Keratinocyte (primary cell): ENCODE results near the gene ZNF423. TPM values are rescaled to one million over a fixed set of nuclear protein-coding genes. Genes with fewer than 3 reads are reported as not detected.

Experiments used
- DNase-seq: peaks from one replicate; pipeline ENCODE4 v3.0.0-alpha.2; 2011; ENCODE audit warnings: low read depth, missing footprints, low spot score
- FAIRE-seq: peaks from 2 replicates; lab custom pipeline; 2011; peaks lifted over from hg19 to GRCh38; lab: Jason Lieb, UNC
- H2AFZ ChIP-seq: 2 replicates; pipeline ENCODE4 v1.6.0; 2012; ENCODE audit warnings: low read length, control low read depth, inconsistent platforms; ENCODE audit not compliant: control insufficient read depth
- H3K27ac ChIP-seq: 2 replicates; pipeline ENCODE4 v1.5.1; 2011; ENCODE audit warnings: low read length; ENCODE audit not compliant: control insufficient read depth, insufficient read depth
- H3K27me3 ChIP-seq: 3 replicates; pipeline ENCODE4 v1.6.0; 2011; ENCODE audit warnings: low read length; ENCODE audit not compliant: control insufficient read depth, insufficient read depth; ENCODE audit errors: extremely low read depth
- H3K36me3 ChIP-seq, 2 experiments: 2 replicates in 1 of 2; 3 replicates in 1 of 2; pipeline ENCODE4 v1.5.1; 2011; ENCODE audit warnings: low read length in 2 of 2, mild to moderate bottlenecking in 1 of 2; ENCODE audit not compliant: control insufficient read depth in 2 of 2, insufficient read depth in 2 of 2; ENCODE audit errors: extremely low read depth in 1 of 2
- H3K4me1 ChIP-seq: 3 replicates; pipeline ENCODE4 v1.5.1; 2011; ENCODE audit warnings: low read length; ENCODE audit not compliant: control insufficient read depth, insufficient read depth; ENCODE audit errors: extremely low read depth
- H3K4me2 ChIP-seq: 3 replicates; pipeline ENCODE4 v1.6.0; 2011; ENCODE audit warnings: low read depth, low read length; ENCODE audit not compliant: control insufficient read depth, insufficient read depth; ENCODE audit errors: extremely low read depth
- H3K4me3 ChIP-seq, 3 experiments: fragments of 200-600 bp in 1 of 3; sonication (generic) in 1 of 3; 2 replicates in 2 of 3; 3 replicates in 1 of 3; pipeline ENCODE4 v1.5.1; 2011 to 2016; ENCODE audit warnings: low read length in 3 of 3, mild to moderate bottlenecking in 3 of 3, control low read depth in 2 of 3, inconsistent platforms in 1 of 3, low read depth in 1 of 3, mixed read lengths in 1 of 3, mixed run types in 1 of 3, moderate library complexity in 1 of 3; ENCODE audit not compliant: control insufficient read depth in 2 of 3, insufficient read depth in 2 of 3; ENCODE audit errors: extremely low read depth in 1 of 3
- H3K79me2 ChIP-seq: 2 replicates; pipeline ENCODE4 v1.6.0; 2012; ENCODE audit warnings: low read length; ENCODE audit not compliant: control insufficient read depth, insufficient read depth
- H3K9ac ChIP-seq: 3 replicates; pipeline ENCODE4 v1.6.0; 2011; ENCODE audit warnings: low read length; ENCODE audit not compliant: control insufficient read depth, insufficient read depth; ENCODE audit errors: extremely low read depth
- H3K9me1 ChIP-seq: 3 replicates; pipeline ENCODE4 v1.6.0; 2011; ENCODE audit warnings: low read length; ENCODE audit not compliant: control insufficient read depth, insufficient read depth; ENCODE audit errors: extremely low read depth
- H3K9me3 ChIP-seq: 2 replicates; pipeline ENCODE4 v1.5.1; 2012; ENCODE audit warnings: low read depth, low read length; ENCODE audit not compliant: control insufficient read depth
- H4K20me1 ChIP-seq: 3 replicates; pipeline ENCODE4 v1.6.0; 2011; ENCODE audit warnings: low read length; ENCODE audit not compliant: control insufficient read depth, insufficient read depth; ENCODE audit errors: extremely low read depth
- CTCF ChIP-seq, 3 experiments: IDR thresholded peaks in 1 of 3; conservative IDR thresholded peaks in 1 of 3; optimal IDR thresholded peaks in 1 of 3; 2 replicates in 2 of 3; 3 replicates in 1 of 3; pipeline versions ENCODE3 to v1.5.1; 2011; ENCODE audit warnings: low read length in 3 of 3, mild to moderate bottlenecking in 3 of 3, moderate library complexity in 2 of 3, control low read depth in 1 of 3, inconsistent platforms in 1 of 3; ENCODE audit not compliant: insufficient read depth in 2 of 3; ENCODE audit errors: extremely low read depth in 1 of 3
- EZH2 ChIP-seq: IDR thresholded peaks from one replicate; pipeline ENCODE4 v1.6.1; 2012; ENCODE audit warnings: inconsistent platforms, mild to moderate bottlenecking, low read length, moderate library complexity
- dilution Hi-C: fragments of 300-500 bp; cut with MboI; formaldehyde crosslinking; loops from one replicate; pipeline ENCODE4 v1.7.0; 2020; ENCODE audit warnings: low sequenced_read_pairs; ENCODE audit not compliant: extremely low pct_ligation_motif_present
- polyA plus RNA-seq, 5 experiments: library from polyadenylated mRNA; depleted of rRNA in 3 of 5; stranded (reverse) in 3 of 5; stranded (forward) in 1 of 5; unstranded in 1 of 5; fragments of >200 nt; gene quantifications; 1 replicate in 1 of 5; 2 replicates in 3 of 5; 3 replicates in 1 of 5; pipeline versions ENCODE4 v1.2.1 to v1.2.3, GENCODE V29; 2011 to 2012; ENCODE audit warnings: missing spikeins in 2 of 5, low read depth in 1 of 5, low replicate concordance in 1 of 5

Gene ZNF423
- polyA plus RNA-seq, 1 donor (not counting 4 experiments of a cell fraction or from before 2014, with no cell fraction given) = 0.05 TPM

GRCh38 chr16:49452108-49452507 is 403.8 kb downstream of the ZNF423 start:
- no peaks in the 10 kb centered on the region for H3K9me3 ChIP-seq
- H2AFZ ChIP-seq = no peak overlapping the region
- no peak overlapping the region for H3K4me3 ChIP-seq
- H3K27ac ChIP-seq = no peak overlapping the region
- no peaks in the 10 kb centered on the region for H4K20me1 ChIP-seq
- H3K79me2 ChIP-seq = no peaks in the 10 kb centered on the region
- dilution Hi-C loops = no loop called here
- DNase-seq = no peak
- TF ChIP-seq EZH2 (no peak), CTCF (optimal IDR thresholded peaks at IDR 0.05 in 1 of 3, IDR thresholded peaks at IDR 0.05 in 1 of 3, conservative IDR thresholded peaks at IDR 0.05 in 1 of 3; ENCODE audit: extremely low read depth in 1 of 3, insufficient read depth in 2 of 3, low read length in 3 of 3) (no peak)
- no peak for FAIRE-seq
- H3K27me3 ChIP-seq = no peaks in the 10 kb centered on the region
- no peak overlapping the region for H3K4me2 ChIP-seq
- no peaks in the 10 kb centered on the region for H3K9me1 ChIP-seq
- H3K9ac ChIP-seq = no peak overlapping the region
- H3K36me3 ChIP-seq = no peaks in the 10 kb centered on the region
- H3K4me1 ChIP-seq = no peaks in the 10 kb centered on the region

DNA sequence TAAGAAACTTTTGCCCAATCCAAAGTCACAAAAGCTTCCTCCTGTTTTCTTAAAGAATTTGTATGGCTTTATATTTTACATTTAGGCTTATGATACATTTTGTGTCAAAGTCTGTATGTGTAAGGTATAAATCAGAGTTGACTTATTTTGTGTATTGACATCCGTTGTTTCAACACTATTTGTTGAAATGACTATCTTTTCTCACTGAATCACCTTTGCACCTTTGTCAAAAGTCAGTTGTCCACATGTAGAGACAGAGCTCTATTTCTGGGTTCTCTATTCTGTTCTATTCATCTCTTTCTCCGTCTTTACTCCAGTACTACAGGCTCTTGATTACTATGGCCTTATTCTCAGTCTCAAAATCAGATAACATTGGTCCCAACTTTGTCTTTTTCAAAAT is 409.1 kb downstream of the ZNF423 start:
- FAIRE-seq = no peak
- no peaks in the 10 kb centered on the region for H3K36me3 ChIP-seq

More for the DNA sequence above, 409.1 kb downstream of the ZNF423 start:
- no peak for TF ChIP-seq CTCF (optimal IDR thresholded peaks at IDR 0.05 in 1 of 3, IDR thresholded peaks at IDR 0.05 in 1 of 3, conservative IDR thresholded peaks at IDR 0.05 in 1 of 3; ENCODE audit: extremely low read depth in 1 of 3, insufficient read depth in 2 of 3, low read length in 3 of 3)
- TF ChIP-seq EZH2 = no peak
- no peak for DNase-seq
- dilution Hi-C loops = loop anchor here (25.0 kb wide), 1 partner anchor 440 kb away; no protein-coding TSS in a partner anchor
- H3K27ac ChIP-seq = no peak overlapping the region
- H3K9me1 ChIP-seq = no peaks in the 10 kb centered on the region
- no peaks in the 10 kb centered on the region for H3K4me1 ChIP-seq
- no peaks in the 10 kb centered on the region for H3K79me2 ChIP-seq
- H3K9ac ChIP-seq = no peak overlapping the region
- H3K4me2 ChIP-seq = no peak overlapping the region
- H2AFZ ChIP-seq = no peak overlapping the region
- no peaks in the 10 kb centered on the region for H4K20me1 ChIP-seq
- no peaks in the 10 kb centered on the region for H3K27me3 ChIP-seq
- H3K9me3 ChIP-seq = no peaks in the 10 kb centered on the region
- H3K4me3 ChIP-seq = no peak overlapping the region
